Raji (cell line): Measurements from ENCODE around the gene PRKN.

Experiments
- POLR2A ChIP-seq: IDR thresholded peaks from 2 replicates; pipeline ENCODE4 v1.6.1; 2011; ENCODE audit warnings: low read depth, low read length, control low read depth; ENCODE audit not compliant: insufficient read depth

The PRKN gene

GRCh38 chr6:162029873-162030576 is 697.5 kb downstream of the PRKN start:
- no peak for TF ChIP-seq POLR2A

GRCh38 chr6:162026843-162027242 is 700.7 kb downstream of the PRKN start:
- TF ChIP-seq POLR2A: no peak

- no peak for TF ChIP-seq POLR2A
These were observed 701.5 kb downstream of the PRKN start for GRCh38 chr6:162026031-162026430.

GRCh38 chr6:162019349-162019748 is 708.2 kb downstream of the PRKN start:
- TF ChIP-seq POLR2A: no peak

- no peak for TF ChIP-seq POLR2A
These were observed 710.0 kb downstream of the PRKN start for GRCh38 chr6:162017536-162017935.

- no peak for TF ChIP-seq POLR2A
These were observed 713.3 kb downstream of the PRKN start for GRCh38 chr6:162014069-162014811.

- TF ChIP-seq POLR2A: no peak
These were observed 722.2 kb downstream of the PRKN start for GRCh38 chr6:162005372-162005771.

- no peak for TF ChIP-seq POLR2A
These were observed 730.8 kb downstream of the PRKN start for GRCh38 chr6:161996783-161997182.

- TF ChIP-seq POLR2A: no peak
These were observed 741.6 kb downstream of the PRKN start for GRCh38 chr6:161985876-161986423.

GRCh38 chr6:161984713-161985112 is 742.9 kb downstream of the PRKN start:
- no peak for TF ChIP-seq POLR2A

GRCh38 chr6:161976553-161976952 is 751.0 kb downstream of the PRKN start:
- no peak for TF ChIP-seq POLR2A

GRCh38 chr6:161973064-161973463 is 754.5 kb downstream of the PRKN start:
- TF ChIP-seq POLR2A: no peak

- TF ChIP-seq POLR2A: no peak
These were observed 756.5 kb downstream of the PRKN start for GRCh38 chr6:161971043-161971442.

- TF ChIP-seq POLR2A: no peak
These were observed 763.8 kb downstream of the PRKN start for GRCh38 chr6:161963634-161964234.

GRCh38 chr6:161963181-161963580 is 764.4 kb downstream of the PRKN start:
- TF ChIP-seq POLR2A: no peak

- TF ChIP-seq POLR2A: no peak
These were observed 765.8 kb downstream of the PRKN start for GRCh38 chr6:161961796-161962195.

GRCh38 chr6:161961046-161961445 is 766.5 kb downstream of the PRKN start:
- no peak for TF ChIP-seq POLR2A

GRCh38 chr6:161959072-161959471 is 768.5 kb downstream of the PRKN start:
- TF ChIP-seq POLR2A: no peak
